ENCODE results near the gene GALNT13.

GALNT13 gene

GRCh38 chr2:154497019-154497418 lies 625.3 kb downstream of the GALNT13 start:
- DNase-seq, result no peak
